Body of pancreas (tissue), 4 donors: Measurements from ENCODE around the gene PSMD12. TPM values are rescaled to one million over a fixed set of nuclear protein-coding genes. Genes with fewer than 3 reads are reported as not detected.

Experiments used
- ATAC-seq: fragments of 150-250 bp; one replicate; pipeline ENCODE4 v1.9.1; 2016
- DNase-seq, 4 donors: peaks; one replicate each; pipeline ENCODE4 v3.0.0-alpha.2; 2019
- H3K27ac ChIP-seq, 4 donors: fragments of 200-600 bp; sonication (generic); 1 replicate in 3 of 4; 2 replicates in 1 of 4; pipeline versions ENCODE4 v1.5.1 to v1.6.1; 2016 to 2019; ENCODE audit warnings: mild to moderate bottlenecking in 1 of 4, mixed read lengths in 1 of 4, moderate library complexity in 1 of 4
- H3K27me3 ChIP-seq, 2 donors: fragments of 200-600 bp; sonication (generic); one replicate each; pipeline ENCODE4 v1.6.0; 2016; ENCODE audit warnings: mild to moderate bottlenecking in 1 of 2
- H3K36me3 ChIP-seq, 2 donors: fragments of 200-600 bp; sonication (generic); replicated peaks in 1 of 2; 2 replicates each; pipeline ENCODE4 v1.5.1; 2016; ENCODE audit warnings: low read depth in 2 of 2; ENCODE audit not compliant: insufficient read depth in 1 of 2
- H3K4me1 ChIP-seq: fragments of 200-600 bp; sonication (generic); one replicate; pipeline ENCODE4 v1.6.0; 2016
- H3K4me3 ChIP-seq, 2 donors: fragments of 200-600 bp; sonication (generic); 1 replicate in 1 of 2; 2 replicates in 1 of 2; pipeline ENCODE4 v1.5.1; 2016 to 2019
- H3K9me3 ChIP-seq, 3 donors: fragments of 200-600 bp; sonication (generic); 1 replicate in 2 of 3; 2 replicates in 1 of 3; pipeline ENCODE4 v1.5.1; 2016
- POLR2A ChIP-seq, 3 donors: fragments of 450-650 bp; IDR thresholded peaks; one replicate each; pipeline ENCODE4 v1.6.1; 2016; ENCODE audit warnings: antibody characterized with exemption in 3 of 3, mild to moderate bottlenecking in 2 of 3
- WGBS, 2 donors: methylation state at CpG; one replicate each; pipeline ENCODE4 v1.1.5; 2017; 5-methylcytosine and 5-hydroxymethylcytosine counted together
- intact Hi-C: fragments of 100-400 bp; cut with DNase I; formaldehyde crosslinking; loops from one replicate; pipeline ENCODE4 v1.15.1; 2023
- total RNA-seq, 2 donors: library from RNA; depleted of rRNA; stranded (reverse); fragments of >200 nt; gene quantifications; one replicate each; pipeline ENCODE4 v1.1.0, GENCODE V29; 2016
- TF ChIP-seq, protein P1 (sequence below), 7 experiments: fragments of 450-650 bp in 4 of 7; fragments of 200-600 bp in 3 of 7; sonication (generic) in 3 of 7; IDR thresholded peaks; one replicate each; pipeline ENCODE4 v1.5.1; 2016 to 2019; ENCODE audit warnings: antibody characterized with exemption in 7 of 7

PSMD12 gene
- total RNA-seq, 2 donors from 2014 or later = 12.2 to 14.0 TPM

DNA sequence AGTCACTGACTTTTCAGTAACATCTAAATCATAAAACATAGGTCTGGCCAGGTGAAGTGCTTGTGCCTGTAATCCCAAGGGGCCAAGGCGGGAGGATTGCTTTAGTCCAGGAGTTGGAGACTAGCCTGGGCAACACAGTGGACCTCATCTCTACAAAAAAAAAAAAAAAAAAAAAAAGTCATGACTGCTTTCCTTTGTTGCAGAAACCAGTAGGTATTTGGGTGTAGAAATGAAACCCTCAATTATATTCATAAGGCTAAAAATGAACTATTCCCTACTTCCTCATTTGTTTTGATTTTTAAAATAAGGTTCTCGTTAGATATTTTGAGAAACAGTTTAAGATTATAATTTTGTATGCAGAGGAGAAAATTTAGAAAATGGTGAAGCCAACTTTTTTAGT lies 36.7 kb upstream of the PSMD12 start:
- DNase-seq = no peak
- Histone ChIP-seq H3K9me3 (no peaks in the 10 kb centered on the region), H3K27ac (no peak overlapping the region), H3K4me3 (no peak overlapping the region), H3K36me3 (no peaks in the 10 kb centered on the region), H3K4me1 (peaks cover 9% of the 10 kb centered on the region), H3K27me3 (no peaks in the 10 kb centered on the region)
- intact Hi-C loops = no loop called here
- ATAC-seq = no peak
- WGBS, 2 donors = 82 to 98% methylated on average over 2 of the region's 2 CpGs
- no peak for TF ChIP-seq POLR2A (IDR thresholded peaks at IDR 0.05)
- TF ChIP-seq, protein P1, sequence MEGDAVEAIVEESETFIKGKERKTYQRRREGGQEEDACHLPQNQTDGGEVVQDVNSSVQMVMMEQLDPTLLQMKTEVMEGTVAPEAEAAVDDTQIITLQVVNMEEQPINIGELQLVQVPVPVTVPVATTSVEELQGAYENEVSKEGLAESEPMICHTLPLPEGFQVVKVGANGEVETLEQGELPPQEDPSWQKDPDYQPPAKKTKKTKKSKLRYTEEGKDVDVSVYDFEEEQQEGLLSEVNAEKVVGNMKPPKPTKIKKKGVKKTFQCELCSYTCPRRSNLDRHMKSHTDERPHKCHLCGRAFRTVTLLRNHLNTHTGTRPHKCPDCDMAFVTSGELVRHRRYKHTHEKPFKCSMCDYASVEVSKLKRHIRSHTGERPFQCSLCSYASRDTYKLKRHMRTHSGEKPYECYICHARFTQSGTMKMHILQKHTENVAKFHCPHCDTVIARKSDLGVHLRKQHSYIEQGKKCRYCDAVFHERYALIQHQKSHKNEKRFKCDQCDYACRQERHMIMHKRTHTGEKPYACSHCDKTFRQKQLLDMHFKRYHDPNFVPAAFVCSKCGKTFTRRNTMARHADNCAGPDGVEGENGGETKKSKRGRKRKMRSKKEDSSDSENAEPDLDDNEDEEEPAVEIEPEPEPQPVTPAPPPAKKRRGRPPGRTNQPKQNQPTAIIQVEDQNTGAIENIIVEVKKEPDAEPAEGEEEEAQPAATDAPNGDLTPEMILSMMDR (IDR thresholded peaks at IDR 0.05) = no peak

DNA sequence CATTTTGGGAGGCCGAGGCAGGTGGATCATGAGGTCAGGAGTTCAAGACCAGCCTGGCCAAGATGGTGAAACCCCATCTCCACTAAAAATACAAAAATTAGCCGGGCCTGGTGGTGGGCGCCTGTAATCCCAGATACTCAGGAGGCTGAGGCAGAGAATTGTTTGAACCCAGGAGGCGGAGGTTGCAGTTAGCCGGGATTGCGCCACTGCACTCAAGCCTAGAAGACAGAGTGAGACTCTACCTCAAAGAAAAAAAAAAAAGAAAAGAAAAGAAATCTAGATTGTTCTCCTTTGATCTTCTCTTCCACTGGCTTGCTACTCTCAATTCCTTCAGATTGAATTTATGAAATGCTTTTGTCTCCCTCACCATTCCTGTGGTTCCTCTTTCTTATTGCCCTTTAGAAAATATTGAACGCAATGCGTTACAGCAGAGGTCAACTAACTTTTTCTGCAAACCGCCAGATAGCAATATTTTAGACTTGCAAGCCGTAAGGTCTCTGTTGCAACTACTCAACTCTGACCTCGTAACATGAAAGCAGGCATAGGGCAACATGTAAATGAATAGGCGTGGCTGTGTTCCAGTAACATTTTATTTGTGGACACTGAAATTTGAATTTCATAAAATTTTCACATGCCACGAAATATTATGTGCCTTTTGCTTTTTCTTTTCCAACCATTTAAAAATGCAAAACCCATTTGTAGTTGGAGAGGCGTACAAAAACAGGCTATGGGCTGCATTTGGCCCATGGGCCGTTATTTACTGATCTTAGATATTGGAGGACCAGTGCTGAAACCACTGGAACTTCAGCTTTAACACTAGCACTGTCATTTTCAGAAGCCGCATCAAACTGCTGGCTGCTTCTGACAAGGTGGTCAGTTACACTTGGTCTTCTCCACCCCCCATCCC lies 35.5 kb upstream of the PSMD12 start:
- TF ChIP-seq, protein P1 (IDR thresholded peaks at IDR 0.05) = no peak
- no peak for TF ChIP-seq POLR2A (IDR thresholded peaks at IDR 0.05)
- no peaks in the 10 kb centered on the region for H3K36me3 ChIP-seq
- ATAC-seq (no peak), DNase-seq (no peak)
- intact Hi-C loops = no loop called here
- WGBS, 2 donors = 85 to 92% methylated on average over 16 of the region's 16 CpGs
- peaks cover 9% of the 10 kb centered on the region for H3K4me1 ChIP-seq
- H3K4me3 ChIP-seq = no peak overlapping the region
- no peaks in the 10 kb centered on the region for H3K27me3 ChIP-seq
- H3K27ac ChIP-seq = peak overlapping the region in 1 of 4 donors; percentile 36
- no peaks in the 10 kb centered on the region for H3K9me3 ChIP-seq

DNA sequence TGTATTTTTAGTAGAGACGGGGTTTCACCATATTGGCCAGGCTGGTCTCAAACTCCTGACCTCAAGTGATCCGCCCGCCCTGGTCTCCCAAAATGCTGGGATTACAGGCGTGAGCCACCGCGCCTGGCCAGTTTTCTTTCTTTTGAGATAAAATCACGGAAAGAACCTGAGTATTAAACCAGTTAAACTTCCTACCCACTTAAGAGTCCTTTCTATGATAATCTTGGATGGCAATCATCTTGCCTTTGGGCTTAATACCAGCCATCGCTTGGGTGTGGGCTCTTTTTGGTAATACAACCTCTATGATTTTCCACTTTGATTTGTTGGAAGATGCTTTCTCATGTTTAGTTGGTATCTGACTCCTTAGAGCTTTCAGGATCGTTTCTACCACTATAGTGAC lies 34.7 kb upstream of the PSMD12 start:
- WGBS, 2 donors = 88 to 90% methylated on average over 9 of the region's 9 CpGs
- H3K27me3 ChIP-seq = no peaks in the 10 kb centered on the region
- DNase-seq (no peak), ATAC-seq (no peak)
- H3K4me3 ChIP-seq = no peak overlapping the region
- intact Hi-C loops = no loop called here
- no peaks in the 10 kb centered on the region for H3K36me3 ChIP-seq
- no peaks in the 10 kb centered on the region for H3K9me3 ChIP-seq
- H3K4me1 ChIP-seq = peaks cover 9% of the 10 kb centered on the region
- peak overlapping the region in 1 of 4 donors; percentile 36 for H3K27ac ChIP-seq
- TF ChIP-seq POLR2A (IDR thresholded peaks at IDR 0.05) = no peak
- TF ChIP-seq, protein P1 (IDR thresholded peaks at IDR 0.05) = no peak

DNA sequence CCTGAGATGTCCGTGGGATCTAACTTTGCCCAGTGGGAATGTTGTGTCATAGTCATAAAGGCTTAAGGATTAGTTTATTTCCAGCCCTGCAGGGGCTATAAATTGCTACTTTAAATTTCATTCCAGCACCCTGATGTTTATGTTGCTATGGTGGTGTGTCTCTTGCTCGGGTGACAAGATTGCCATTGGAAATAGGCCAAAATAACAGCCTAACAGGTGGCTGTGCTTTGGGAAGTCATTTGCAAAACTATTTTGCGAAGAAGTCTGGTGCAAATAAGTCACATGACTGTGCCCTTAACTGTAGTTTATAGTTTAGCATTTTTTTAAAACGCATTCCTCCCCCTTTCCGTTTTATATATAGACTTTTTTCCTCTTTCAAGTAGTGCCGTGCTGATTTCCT lies 33.8 kb upstream of the PSMD12 start:
- Histone ChIP-seq H3K4me1 (peaks cover 9% of the 10 kb centered on the region), H3K9me3 (no peaks in the 10 kb centered on the region), H3K36me3 (no peaks in the 10 kb centered on the region), H3K27ac (no peak overlapping the region), H3K27me3 (no peaks in the 10 kb centered on the region), H3K4me3 (no peak overlapping the region)
- intact Hi-C loops = no loop called here
- TF ChIP-seq POLR2A (IDR thresholded peaks at IDR 0.05) = no peak
- TF ChIP-seq, protein P1 (IDR thresholded peaks at IDR 0.05) = no peak
- no peak for ATAC-seq
- no peak for DNase-seq
- 29 to 46% methylated on average over 6 of the region's 6 CpGs for WGBS, 2 donors

DNA sequence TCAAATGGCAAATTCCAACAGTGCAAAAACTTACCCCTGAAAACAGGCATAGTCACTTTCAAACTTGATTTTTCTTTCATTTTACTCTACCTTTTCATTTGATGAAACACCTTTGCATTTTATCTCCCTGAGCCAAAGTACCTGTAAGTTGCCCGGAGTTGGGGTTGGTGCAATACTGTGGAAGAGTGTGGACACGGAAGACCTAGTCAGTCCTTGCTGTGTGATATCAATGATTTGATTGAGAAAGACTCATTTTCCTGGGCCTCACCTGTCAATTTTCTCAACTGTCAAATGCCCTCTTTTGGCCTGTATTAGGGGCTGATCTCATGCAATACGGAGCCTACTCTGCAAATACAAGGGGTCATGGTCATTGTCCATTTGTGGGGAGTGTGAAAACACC lies 33.3 kb upstream of the PSMD12 start:
- Histone ChIP-seq H3K27ac (no peak overlapping the region), H3K9me3 (no peaks in the 10 kb centered on the region), H3K4me3 (no peak overlapping the region), H3K4me1 (peaks cover 9% of the 10 kb centered on the region), H3K27me3 (no peaks in the 10 kb centered on the region), H3K36me3 (no peaks in the 10 kb centered on the region)
- DNase-seq (no peak), ATAC-seq (no peak)
- WGBS, 2 donors = 73 to 80% methylated on average over 3 of the region's 3 CpGs
- intact Hi-C loops = no loop called here
- no peak for TF ChIP-seq POLR2A (IDR thresholded peaks at IDR 0.05)
- TF ChIP-seq, protein P1 (IDR thresholded peaks at IDR 0.05) = no peak
